Measurements from ENCODE around the gene SLC5A9. TPM values are rescaled to one million over a fixed set of nuclear protein-coding genes. Genes with fewer than 3 reads are reported as not detected.

The SLC5A9 gene
- total RNA-seq, 1 experiment from 2014 or later = not detected

DNA sequence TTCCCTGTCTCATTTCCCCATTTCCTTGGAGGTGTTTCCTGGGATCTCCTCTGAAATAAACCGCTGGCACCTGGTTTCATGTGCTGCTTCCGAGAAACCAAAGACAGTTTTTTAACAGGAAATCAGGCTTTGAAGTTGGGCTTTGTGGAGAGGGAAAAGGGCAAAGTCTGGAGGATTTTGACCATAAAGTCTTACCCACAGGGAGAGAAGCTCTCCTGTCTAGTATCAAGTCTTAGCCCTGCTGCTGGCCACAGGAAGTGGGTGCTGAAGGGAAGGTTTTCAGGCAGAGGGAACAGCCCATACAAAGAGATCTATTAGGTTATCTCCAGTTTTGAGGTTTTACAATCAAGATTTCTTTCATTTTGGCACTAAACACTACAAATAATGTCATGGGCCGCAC lies 29.3 kb downstream of the SLC5A9 start (continued):
- TF ChIP-seq, protein P1, sequence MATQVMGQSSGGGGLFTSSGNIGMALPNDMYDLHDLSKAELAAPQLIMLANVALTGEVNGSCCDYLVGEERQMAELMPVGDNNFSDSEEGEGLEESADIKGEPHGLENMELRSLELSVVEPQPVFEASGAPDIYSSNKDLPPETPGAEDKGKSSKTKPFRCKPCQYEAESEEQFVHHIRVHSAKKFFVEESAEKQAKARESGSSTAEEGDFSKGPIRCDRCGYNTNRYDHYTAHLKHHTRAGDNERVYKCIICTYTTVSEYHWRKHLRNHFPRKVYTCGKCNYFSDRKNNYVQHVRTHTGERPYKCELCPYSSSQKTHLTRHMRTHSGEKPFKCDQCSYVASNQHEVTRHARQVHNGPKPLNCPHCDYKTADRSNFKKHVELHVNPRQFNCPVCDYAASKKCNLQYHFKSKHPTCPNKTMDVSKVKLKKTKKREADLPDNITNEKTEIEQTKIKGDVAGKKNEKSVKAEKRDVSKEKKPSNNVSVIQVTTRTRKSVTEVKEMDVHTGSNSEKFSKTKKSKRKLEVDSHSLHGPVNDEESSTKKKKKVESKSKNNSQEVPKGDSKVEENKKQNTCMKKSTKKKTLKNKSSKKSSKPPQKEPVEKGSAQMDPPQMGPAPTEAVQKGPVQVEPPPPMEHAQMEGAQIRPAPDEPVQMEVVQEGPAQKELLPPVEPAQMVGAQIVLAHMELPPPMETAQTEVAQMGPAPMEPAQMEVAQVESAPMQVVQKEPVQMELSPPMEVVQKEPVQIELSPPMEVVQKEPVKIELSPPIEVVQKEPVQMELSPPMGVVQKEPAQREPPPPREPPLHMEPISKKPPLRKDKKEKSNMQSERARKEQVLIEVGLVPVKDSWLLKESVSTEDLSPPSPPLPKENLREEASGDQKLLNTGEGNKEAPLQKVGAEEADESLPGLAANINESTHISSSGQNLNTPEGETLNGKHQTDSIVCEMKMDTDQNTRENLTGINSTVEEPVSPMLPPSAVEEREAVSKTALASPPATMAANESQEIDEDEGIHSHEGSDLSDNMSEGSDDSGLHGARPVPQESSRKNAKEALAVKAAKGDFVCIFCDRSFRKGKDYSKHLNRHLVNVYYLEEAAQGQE (IDR thresholded peaks at IDR 0.05; ENCODE audit: low read depth) = no peak
- TF ChIP-seq CBX3 (IDR thresholded peaks at IDR 0.05; ENCODE audit: low read depth) = no peak
- TF ChIP-seq SIN3A (IDR thresholded peaks at IDR 0.05; ENCODE audit: low read depth) = no peak
- TF ChIP-seq SRF (IDR thresholded peaks at IDR 0.05; ENCODE audit: low read depth) = no peak
- no peak for TF ChIP-seq YY1 (IDR thresholded peaks at IDR 0.05; ENCODE audit: extremely low read depth, insufficient replicate concordance, low read depth, low read length)
- TF ChIP-seq, protein P2, sequence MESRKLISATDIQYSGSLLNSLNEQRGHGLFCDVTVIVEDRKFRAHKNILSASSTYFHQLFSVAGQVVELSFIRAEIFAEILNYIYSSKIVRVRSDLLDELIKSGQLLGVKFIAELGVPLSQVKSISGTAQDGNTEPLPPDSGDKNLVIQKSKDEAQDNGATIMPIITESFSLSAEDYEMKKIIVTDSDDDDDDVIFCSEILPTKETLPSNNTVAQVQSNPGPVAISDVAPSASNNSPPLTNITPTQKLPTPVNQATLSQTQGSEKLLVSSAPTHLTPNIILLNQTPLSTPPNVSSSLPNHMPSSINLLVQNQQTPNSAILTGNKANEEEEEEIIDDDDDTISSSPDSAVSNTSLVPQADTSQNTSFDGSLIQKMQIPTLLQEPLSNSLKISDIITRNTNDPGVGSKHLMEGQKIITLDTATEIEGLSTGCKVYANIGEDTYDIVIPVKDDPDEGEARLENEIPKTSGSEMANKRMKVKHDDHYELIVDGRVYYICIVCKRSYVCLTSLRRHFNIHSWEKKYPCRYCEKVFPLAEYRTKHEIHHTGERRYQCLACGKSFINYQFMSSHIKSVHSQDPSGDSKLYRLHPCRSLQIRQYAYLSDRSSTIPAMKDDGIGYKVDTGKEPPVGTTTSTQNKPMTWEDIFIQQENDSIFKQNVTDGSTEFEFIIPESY (IDR thresholded peaks at IDR 0.05; ENCODE audit: extremely low read depth, insufficient replicate concordance, low read length) = no peak

DNA sequence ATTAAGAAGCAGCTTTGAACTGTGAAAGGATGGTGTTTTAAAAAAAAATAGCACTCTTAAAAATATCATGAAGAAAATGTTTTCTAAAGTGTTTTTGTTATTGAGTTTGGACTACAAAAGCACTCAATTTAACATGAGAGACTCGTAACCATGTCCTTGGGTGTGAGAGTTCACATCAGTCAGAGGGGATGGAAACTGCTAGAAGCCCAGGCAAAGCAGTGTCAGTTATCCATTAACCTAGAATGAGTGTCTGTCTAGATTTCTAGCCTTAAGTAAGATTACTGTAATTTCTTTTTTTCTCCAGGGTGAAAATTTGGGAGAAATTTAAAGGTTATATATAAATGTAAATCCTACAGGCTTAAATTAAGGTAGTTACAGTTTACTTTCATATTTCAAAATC lies 31.7 kb downstream of the SLC5A9 start:
- intact Hi-C loops (cut with micrococcal nuclease) = no loop called here
- H3K27ac ChIP-seq (ENCODE audit: low read depth, low read length) = no peak overlapping the region
- H3K4me2 ChIP-seq (ENCODE audit: low read length) = no peak overlapping the region
- no peaks in the 10 kb centered on the region for H3K9me2 ChIP-seq (ENCODE audit: insufficient read depth)
- H3K27me3 ChIP-seq (ENCODE audit: insufficient read depth, low read length) = no peaks in the 10 kb centered on the region
- CTCF ChIA-PET = no interaction called here
- TF ChIP-seq ZNF274 (IDR thresholded peaks at IDR 0.05; ENCODE audit: low read depth, low read length) (no peak), ZFX (IDR thresholded peaks at IDR 0.05) (no peak)
- no peaks in the 10 kb centered on the region for H4K20me1 ChIP-seq (ENCODE audit: insufficient read depth)
- no peaks in the 10 kb centered on the region for H3K4me1 ChIP-seq (ENCODE audit: control insufficient read depth in 1 of 2, insufficient read depth in 2 of 2, low read length in 2 of 2)
- DNase-seq (ENCODE audit: low read depth, low spot score) (no peak), ATAC-seq (no peak)
- no peak overlapping the region for H3K4me3 ChIP-seq (replicated peaks in 1 of 2; ENCODE audit: low read depth in 1 of 2, low read length in 2 of 2)
- BruUV-seq (replicated peaks) = no TSS peak
- H3K79me2 ChIP-seq (ENCODE audit: insufficient read depth, low read length) = no peaks in the 10 kb centered on the region
- no peak overlapping the region for H2AFZ ChIP-seq (ENCODE audit: low read depth, low read length, poor library complexity, severe bottlenecking)
- H3K9me3 ChIP-seq (ENCODE audit: control insufficient read depth in 1 of 2, insufficient read depth in 1 of 2, low read depth in 1 of 2, low read length in 2 of 2) = no peaks in the 10 kb centered on the region
- no peak overlapping the region for H3K9ac ChIP-seq (ENCODE audit: low read length)
- POLR2A ChIA-PET = no interaction called here
- H3K36me3 ChIP-seq (ENCODE audit: control insufficient read depth in 1 of 2, insufficient read depth in 2 of 2, low read length in 2 of 2) = no peaks in the 10 kb centered on the region
- RAD21 ChIA-PET (ENCODE audit: low non-redundant PET in 1 of 2, low total read pairs in 2 of 2, uncharacterized antibody in 2 of 2, unreplicated experiment in 2 of 2) = no interaction called here

Measured in HCT116 (cell line).